HepG2 (cell line): ENCODE data around the gene GSK3A. TPM values are rescaled to one million over a fixed set of nuclear protein-coding genes. Genes with fewer than 3 reads are reported as not detected.

ENCODE experiments used
- HOXA7 ChIP-seq: sonication (generic); formaldehyde crosslinking; IDR thresholded peaks from 2 replicates; pipeline ENCODE4 v1.8.1; 2022; ENCODE audit warnings: mild to moderate bottlenecking, missing genetic modification reagents, moderate library complexity
- KAT2B ChIP-seq: fragments of 150-350 bp; IDR thresholded peaks from 2 replicates; pipeline ENCODE4 v1.6.1; 2014; ENCODE audit warnings: low read depth, low read length, borderline replicate concordance
- MTA1 ChIP-seq: sonication (generic); formaldehyde crosslinking; IDR thresholded peaks from 2 replicates; pipeline ENCODE4 v1.4.0; 2020; ENCODE audit warnings: missing genetic modification reagents, mild to moderate bottlenecking, borderline replicate concordance
- MXD4 ChIP-seq: IDR thresholded peaks from 2 replicates; pipeline ENCODE4 v1.6.1; 2016; ENCODE audit warnings: mild to moderate bottlenecking, missing biosample characterization, missing genetic modification reagents
- PAWR ChIP-seq: sonication (generic); formaldehyde crosslinking; IDR thresholded peaks from 2 replicates; pipeline ENCODE4 v1.4.0; 2020; ENCODE audit warnings: missing genetic modification reagents, mild to moderate bottlenecking, borderline replicate concordance
- RBAK ChIP-seq: sonication (generic); formaldehyde crosslinking; IDR thresholded peaks from 2 replicates; pipeline ENCODE4 v1.5.1; 2020; ENCODE audit warnings: mild to moderate bottlenecking, missing genetic modification reagents
- SMYD3 ChIP-seq: sonication (generic); formaldehyde crosslinking; IDR thresholded peaks from 2 replicates; pipeline ENCODE4 v1.8.1; 2023; ENCODE audit warnings: mild to moderate bottlenecking, missing genetic modification reagents
- TAF15 ChIP-seq: fragments of 200-400 bp; formaldehyde crosslinking; IDR thresholded peaks from one replicate; pipeline ENCODE4 v1.6.1; 2018; ENCODE audit warnings: mild to moderate bottlenecking, low read depth, low read length; ENCODE audit not compliant: poor library complexity, severe bottlenecking
- TBX3 ChIP-seq: fragments of 450-650 bp; IDR thresholded peaks from 2 replicates; pipeline ENCODE4 v1.6.1; 2017; ENCODE audit warnings: antibody characterized with exemption, mild to moderate bottlenecking, inconsistent platforms, borderline replicate concordance
- ZNF256 ChIP-seq: sonication (generic); formaldehyde crosslinking; conservative IDR thresholded peaks from 2 replicates; pipeline ENCODE4 v1.4.0; 2020; ENCODE audit warnings: missing genetic modification reagents
- polyA plus RNA-seq, 8 experiments: library from polyadenylated mRNA; depleted of rRNA in 3 of 8; stranded (reverse) in 7 of 8; unstranded in 1 of 8; fragments of >200 nt; fragmentation: Illumina TruSeq in 4 of 8; extraction: Trizol in 4 of 8; gene quantifications; 2 replicates each; pipeline versions ENCODE4 v1.2.1 to v1.2.3, GENCODE V29; 2011 to 2016; ENCODE audit warnings: low read depth in 4 of 8, missing spikeins in 1 of 8, mixed read lengths in 1 of 8; ENCODE audit not compliant: insufficient read depth in 1 of 8
- total RNA-seq, 5 experiments: library from RNA; depleted of rRNA; stranded (reverse); fragments of >200 nt; fragmentation: Illumina TruSeq; extraction: Trizol; gene quantifications; 2 replicates each; pipeline ENCODE4 v1.2.3, GENCODE V29; 2016; ENCODE audit warnings: low read depth in 1 of 5
- TF ChIP-seq, protein P1 (sequence below): sonication (generic); formaldehyde crosslinking; IDR thresholded peaks from 2 replicates; pipeline ENCODE4 v1.5.0; 2020; ENCODE audit warnings: missing genetic modification reagents, mild to moderate bottlenecking, borderline replicate concordance
- TF ChIP-seq, protein P2 (sequence below): sonication (generic); formaldehyde crosslinking; IDR thresholded peaks from 2 replicates; pipeline ENCODE4 v1.4.0; 2020; ENCODE audit warnings: missing genetic modification reagents
- TF ChIP-seq, protein P3 (sequence below): sonication (generic); formaldehyde crosslinking; IDR thresholded peaks from 2 replicates; pipeline ENCODE4 v1.5.1; 2020; ENCODE audit warnings: missing genetic modification reagents, mild to moderate bottlenecking, borderline replicate concordance
- TF ChIP-seq, protein P4 (sequence below): sonication (generic); formaldehyde crosslinking; IDR thresholded peaks from 2 replicates; pipeline ENCODE4 v1.4.0; 2020; ENCODE audit warnings: mild to moderate bottlenecking, missing genetic modification reagents
- TF ChIP-seq, protein P5 (sequence below): IDR thresholded peaks from 2 replicates; pipeline ENCODE4 v1.6.1; 2016

The GSK3A gene
- total and polyA plus RNA-seq, 2 of the 13 experiments (the other 11 are each of a cell fraction or from before 2014, with no cell fraction given), result 16.9 to 52.5 TPM

DNA sequence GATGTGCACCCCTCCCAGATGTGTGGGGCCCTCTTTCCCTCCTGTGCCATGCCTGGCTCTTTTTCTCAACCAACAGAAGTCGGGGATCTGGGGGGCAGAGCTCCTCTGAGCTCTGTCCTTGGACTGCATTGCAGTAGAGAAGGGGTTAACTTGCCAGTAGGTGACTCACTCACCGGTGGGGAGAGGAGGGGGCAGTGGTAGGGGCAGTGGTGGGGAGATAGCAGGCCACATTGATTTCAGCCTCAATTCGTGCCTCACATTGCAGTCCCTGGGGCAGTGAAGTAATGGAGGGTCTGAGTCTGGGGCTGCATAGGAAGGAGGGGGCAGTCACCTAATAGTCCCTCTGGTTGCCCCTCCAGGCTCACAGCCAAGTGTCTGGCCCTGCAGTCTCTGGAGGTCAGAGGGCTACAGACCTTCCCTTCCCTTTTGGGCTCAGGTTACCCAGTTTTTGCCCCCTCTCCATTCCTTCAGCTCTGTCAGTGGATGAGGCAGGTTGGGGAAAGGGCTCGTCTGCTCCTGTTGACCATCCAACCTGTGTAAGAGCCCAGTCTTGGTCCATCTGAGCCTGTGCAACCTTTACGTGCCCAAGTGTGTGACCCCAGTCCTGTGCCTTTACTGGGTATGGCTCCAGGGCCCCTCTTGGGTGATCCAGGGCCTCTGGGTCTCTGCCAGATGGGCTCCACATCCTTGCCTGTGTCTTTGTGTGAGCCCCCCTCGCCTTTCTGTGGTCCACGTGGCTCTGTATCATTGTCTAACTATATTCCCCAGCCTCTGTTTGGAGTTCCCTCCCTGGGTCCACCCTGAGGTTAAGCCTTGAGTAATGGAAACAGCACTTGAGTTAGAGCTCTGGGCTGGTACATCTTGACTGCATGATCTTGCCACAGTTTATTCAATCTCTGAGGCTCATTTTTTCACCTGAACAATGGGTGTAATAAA is 39.7 kb upstream of the GSK3A start (continued):
- TF ChIP-seq, protein P1, sequence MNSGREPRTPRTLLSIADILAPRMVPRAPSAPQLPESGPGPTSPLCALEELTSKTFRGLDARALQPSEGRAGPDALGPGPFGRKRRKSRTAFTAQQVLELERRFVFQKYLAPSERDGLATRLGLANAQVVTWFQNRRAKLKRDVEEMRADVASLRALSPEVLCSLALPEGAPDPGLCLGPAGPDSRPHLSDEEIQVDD (CRISPR knock-in tag), result no peak
- TF ChIP-seq, protein P2, sequence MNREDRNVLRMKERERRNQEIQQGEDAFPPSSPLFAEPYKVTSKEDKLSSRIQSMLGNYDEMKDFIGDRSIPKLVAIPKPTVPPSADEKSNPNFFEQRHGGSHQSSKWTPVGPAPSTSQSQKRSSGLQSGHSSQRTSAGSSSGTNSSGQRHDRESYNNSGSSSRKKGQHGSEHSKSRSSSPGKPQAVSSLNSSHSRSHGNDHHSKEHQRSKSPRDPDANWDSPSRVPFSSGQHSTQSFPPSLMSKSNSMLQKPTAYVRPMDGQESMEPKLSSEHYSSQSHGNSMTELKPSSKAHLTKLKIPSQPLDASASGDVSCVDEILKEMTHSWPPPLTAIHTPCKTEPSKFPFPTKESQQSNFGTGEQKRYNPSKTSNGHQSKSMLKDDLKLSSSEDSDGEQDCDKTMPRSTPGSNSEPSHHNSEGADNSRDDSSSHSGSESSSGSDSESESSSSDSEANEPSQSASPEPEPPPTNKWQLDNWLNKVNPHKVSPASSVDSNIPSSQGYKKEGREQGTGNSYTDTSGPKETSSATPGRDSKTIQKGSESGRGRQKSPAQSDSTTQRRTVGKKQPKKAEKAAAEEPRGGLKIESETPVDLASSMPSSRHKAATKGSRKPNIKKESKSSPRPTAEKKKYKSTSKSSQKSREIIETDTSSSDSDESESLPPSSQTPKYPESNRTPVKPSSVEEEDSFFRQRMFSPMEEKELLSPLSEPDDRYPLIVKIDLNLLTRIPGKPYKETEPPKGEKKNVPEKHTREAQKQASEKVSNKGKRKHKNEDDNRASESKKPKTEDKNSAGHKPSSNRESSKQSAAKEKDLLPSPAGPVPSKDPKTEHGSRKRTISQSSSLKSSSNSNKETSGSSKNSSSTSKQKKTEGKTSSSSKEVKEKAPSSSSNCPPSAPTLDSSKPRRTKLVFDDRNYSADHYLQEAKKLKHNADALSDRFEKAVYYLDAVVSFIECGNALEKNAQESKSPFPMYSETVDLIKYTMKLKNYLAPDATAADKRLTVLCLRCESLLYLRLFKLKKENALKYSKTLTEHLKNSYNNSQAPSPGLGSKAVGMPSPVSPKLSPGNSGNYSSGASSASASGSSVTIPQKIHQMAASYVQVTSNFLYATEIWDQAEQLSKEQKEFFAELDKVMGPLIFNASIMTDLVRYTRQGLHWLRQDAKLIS (CRISPR knock-in tag), result no peak
- peak; percentile 90 for TF ChIP-seq MTA1 (CRISPR knock-in tag)
- no peak for TF ChIP-seq KAT2B
- TF ChIP-seq TAF15, result no peak
- no peak for TF ChIP-seq PAWR (CRISPR knock-in tag)
- TF ChIP-seq, protein P3, sequence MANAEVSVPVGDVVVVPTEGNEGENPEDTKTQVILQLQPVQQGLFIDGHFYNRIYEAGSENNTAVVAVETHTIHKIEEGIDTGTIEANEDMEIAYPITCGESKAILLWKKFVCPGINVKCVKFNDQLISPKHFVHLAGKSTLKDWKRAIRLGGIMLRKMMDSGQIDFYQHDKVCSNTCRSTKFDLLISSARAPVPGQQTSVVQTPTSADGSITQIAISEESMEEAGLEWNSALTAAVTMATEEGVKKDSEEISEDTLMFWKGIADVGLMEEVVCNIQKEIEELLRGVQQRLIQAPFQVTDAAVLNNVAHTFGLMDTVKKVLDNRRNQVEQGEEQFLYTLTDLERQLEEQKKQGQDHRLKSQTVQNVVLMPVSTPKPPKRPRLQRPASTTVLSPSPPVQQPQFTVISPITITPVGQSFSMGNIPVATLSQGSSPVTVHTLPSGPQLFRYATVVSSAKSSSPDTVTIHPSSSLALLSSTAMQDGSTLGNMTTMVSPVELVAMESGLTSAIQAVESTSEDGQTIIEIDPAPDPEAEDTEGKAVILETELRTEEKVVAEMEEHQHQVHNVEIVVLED, result no peak
- TF ChIP-seq RBAK, result no peak
- TF ChIP-seq, protein P4, sequence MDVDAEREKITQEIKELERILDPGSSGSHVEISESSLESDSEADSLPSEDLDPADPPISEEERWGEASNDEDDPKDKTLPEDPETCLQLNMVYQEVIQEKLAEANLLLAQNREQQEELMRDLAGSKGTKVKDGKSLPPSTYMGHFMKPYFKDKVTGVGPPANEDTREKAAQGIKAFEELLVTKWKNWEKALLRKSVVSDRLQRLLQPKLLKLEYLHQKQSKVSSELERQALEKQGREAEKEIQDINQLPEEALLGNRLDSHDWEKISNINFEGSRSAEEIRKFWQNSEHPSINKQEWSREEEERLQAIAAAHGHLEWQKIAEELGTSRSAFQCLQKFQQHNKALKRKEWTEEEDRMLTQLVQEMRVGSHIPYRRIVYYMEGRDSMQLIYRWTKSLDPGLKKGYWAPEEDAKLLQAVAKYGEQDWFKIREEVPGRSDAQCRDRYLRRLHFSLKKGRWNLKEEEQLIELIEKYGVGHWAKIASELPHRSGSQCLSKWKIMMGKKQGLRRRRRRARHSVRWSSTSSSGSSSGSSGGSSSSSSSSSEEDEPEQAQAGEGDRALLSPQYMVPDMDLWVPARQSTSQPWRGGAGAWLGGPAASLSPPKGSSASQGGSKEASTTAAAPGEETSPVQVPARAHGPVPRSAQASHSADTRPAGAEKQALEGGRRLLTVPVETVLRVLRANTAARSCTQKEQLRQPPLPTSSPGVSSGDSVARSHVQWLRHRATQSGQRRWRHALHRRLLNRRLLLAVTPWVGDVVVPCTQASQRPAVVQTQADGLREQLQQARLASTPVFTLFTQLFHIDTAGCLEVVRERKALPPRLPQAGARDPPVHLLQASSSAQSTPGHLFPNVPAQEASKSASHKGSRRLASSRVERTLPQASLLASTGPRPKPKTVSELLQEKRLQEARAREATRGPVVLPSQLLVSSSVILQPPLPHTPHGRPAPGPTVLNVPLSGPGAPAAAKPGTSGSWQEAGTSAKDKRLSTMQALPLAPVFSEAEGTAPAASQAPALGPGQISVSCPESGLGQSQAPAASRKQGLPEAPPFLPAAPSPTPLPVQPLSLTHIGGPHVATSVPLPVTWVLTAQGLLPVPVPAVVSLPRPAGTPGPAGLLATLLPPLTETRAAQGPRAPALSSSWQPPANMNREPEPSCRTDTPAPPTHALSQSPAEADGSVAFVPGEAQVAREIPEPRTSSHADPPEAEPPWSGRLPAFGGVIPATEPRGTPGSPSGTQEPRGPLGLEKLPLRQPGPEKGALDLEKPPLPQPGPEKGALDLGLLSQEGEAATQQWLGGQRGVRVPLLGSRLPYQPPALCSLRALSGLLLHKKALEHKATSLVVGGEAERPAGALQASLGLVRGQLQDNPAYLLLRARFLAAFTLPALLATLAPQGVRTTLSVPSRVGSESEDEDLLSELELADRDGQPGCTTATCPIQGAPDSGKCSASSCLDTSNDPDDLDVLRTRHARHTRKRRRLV, result no peak
- TF ChIP-seq, protein P5, sequence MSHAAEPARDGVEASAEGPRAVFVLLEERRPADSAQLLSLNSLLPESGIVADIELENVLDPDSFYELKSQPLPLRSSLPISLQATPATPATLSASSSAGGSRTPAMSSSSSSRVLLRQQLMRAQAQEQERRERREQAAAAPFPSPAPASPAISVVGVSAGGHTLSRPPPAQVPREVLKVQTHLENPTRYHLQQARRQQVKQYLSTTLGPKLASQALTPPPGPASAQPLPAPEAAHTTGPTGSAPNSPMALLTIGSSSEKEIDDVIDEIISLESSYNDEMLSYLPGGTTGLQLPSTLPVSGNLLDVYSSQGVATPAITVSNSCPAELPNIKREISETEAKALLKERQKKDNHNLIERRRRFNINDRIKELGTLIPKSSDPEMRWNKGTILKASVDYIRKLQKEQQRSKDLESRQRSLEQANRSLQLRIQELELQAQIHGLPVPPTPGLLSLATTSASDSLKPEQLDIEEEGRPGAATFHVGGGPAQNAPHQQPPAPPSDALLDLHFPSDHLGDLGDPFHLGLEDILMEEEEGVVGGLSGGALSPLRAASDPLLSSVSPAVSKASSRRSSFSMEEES (CRISPR knock-in tag), result 0 out of 2 replicates have a peak, but pooled peaks have one; percentile 2
- no peak for TF ChIP-seq TBX3
- TF ChIP-seq MXD4 (CRISPR knock-in tag), result no peak
- no peak for TF ChIP-seq HOXA7
- TF ChIP-seq ZNF256 (CRISPR knock-in tag), result no peak
- no peak for TF ChIP-seq SMYD3
